Umbilical cord (tissue), 2 donors: ENCODE measurements around the gene ACTBL2. TPM values are rescaled to one million over a fixed set of nuclear protein-coding genes. Genes with fewer than 3 reads are reported as not detected.
A peak's percentile ranks its signal among the peaks of the same experiment; 100 is the strongest.

ENCODE experiments used
- DNase-seq: peaks from one replicate; pipeline ENCODE4 v3.0.0-alpha.2; 2015; ENCODE audit warnings: low spot score
- total RNA-seq: library from RNA; depleted of rRNA; stranded (reverse); fragments of >200 nt; gene quantifications from one replicate; pipeline ENCODE4 v1.2.3, GENCODE V29; 2014; ENCODE audit warnings: low replicate concordance; ENCODE audit not compliant: insufficient read depth

The ACTBL2 gene
- total RNA-seq, 1 donor from 2014 or later, result 3.1 TPM

- DNase-seq, result peak; percentile 35
These were observed 31.4 kb downstream of the ACTBL2 start for GRCh38 chr5:57450991-57451876.

DNA sequence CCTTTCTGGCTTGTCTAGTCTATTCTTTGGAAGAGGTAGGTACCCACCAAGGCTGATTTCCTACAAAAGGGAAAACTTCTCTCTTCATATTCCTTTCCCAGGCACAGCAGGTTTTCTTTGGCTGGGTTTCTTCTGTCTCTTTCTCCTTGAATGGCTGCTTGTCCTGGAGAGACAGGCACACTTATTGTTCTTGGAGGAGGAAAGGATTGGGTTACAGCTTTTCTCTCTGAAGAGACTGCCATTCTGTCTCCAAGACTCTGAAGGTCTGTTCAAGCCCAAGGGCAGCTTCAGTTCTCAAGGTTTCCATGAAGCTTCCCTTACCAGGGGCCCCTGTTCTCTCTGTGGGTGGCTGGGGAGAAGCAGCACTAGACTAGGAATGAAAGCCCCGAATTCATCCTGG is 33.9 kb downstream of the ACTBL2 start:
- no peak for DNase-seq

- DNase-seq, result no peak
These were observed 34.3 kb downstream of the ACTBL2 start for GRCh38 chr5:57448287-57448686.

DNA sequence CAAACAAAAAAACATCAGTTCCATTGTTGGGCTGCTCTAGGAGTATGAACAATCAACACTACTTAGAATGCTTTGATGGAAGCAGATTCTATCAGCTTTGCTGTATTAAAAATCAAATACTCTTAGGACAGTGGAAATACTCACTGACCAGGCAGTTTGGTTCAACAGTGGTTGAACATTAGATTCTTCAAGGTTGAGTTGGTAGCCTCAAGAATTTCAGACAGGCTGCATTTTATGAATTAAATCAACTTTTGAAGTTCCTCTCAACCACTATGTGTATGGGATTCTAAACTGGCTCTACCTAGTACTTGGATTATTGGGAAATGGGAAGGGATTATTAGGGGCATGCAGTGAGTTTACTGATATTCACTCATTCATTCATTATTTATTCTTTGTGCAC is 35.0 kb downstream of the ACTBL2 start:
- no peak for DNase-seq

- DNase-seq, result no peak
These were observed 35.6 kb downstream of the ACTBL2 start for GRCh38 chr5:57446966-57447365.

- no peak for DNase-seq
These were observed 36.9 kb downstream of the ACTBL2 start for GRCh38 chr5:57445705-57446037.

DNA sequence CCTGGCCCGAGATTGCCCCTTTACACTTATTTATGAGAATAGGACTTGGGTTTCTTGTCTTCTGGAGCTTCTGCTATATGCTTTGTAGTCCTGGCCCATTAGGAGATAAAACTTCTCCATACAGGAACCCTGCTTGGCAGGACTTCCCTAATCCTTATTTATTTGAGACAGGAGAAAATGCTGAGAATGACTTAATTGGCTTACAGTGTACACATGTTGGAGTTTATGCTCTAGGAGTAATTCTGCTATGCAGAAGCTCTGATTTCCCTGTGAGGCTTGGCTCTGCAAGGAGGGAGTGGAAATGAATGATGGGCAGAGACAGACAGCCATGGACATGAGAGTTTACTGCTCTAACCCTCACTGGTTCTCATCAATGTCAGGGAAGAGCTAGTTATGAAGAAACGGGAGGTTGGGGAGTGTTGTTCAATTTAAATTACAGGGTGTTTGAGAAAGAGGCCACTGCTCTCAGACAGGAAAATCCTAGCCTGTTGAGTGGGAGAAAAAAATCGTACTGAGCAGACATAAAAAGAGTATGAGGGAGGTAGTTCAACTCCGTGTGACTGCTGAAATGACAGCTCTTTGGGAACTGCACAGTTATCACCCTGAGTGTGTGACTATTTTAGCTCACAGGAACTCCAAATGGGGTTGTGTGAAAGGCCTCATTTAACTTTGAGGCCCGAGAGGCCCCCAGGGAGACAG is 37.5 kb downstream of the ACTBL2 start:
- peak; percentile 82 for DNase-seq

GRCh38 chr5:57442080-57442839 is 40.4 kb downstream of the ACTBL2 start:
- DNase-seq, result no peak

DNA sequence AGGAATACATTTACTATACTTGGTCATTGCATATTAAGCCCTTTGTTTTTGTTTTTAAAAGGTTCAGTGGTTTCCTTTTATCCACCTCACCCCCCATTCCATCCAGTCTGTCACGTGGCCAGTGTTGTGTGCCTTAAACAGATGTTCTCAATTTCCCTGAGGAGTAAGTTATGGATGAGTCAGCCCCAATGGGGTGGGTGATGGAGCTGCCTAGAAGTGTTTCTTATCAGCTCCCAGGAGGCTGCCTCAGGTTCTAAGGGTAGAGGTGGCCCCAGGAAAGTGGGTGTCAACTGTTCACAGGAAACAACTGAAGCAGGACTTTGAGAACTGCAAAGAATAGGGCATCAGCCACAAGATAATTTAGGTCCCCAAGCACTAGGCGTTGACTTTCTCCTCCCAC is 41.1 kb downstream of the ACTBL2 start:
- DNase-seq, result peak; percentile 42

DNA sequence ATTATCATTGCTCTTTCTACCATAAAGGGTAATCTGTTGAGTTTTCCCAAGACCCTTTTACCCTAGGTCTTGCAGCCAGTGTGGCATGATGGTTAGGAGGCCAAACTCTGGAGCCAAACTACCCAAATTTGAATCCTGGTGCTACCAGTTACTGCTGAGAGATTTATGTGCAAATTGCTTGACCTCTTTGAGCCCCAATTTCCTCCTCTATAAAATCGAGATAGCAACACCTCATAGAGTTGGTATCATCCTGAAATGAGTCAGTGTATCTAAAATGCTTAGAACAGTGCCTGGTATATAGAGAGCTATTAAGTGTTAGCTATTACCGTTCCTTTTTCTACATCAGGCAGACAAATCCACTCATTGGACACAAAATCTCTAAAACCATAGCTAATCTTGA is 43.0 kb downstream of the ACTBL2 start:
- DNase-seq, result no peak

DNA sequence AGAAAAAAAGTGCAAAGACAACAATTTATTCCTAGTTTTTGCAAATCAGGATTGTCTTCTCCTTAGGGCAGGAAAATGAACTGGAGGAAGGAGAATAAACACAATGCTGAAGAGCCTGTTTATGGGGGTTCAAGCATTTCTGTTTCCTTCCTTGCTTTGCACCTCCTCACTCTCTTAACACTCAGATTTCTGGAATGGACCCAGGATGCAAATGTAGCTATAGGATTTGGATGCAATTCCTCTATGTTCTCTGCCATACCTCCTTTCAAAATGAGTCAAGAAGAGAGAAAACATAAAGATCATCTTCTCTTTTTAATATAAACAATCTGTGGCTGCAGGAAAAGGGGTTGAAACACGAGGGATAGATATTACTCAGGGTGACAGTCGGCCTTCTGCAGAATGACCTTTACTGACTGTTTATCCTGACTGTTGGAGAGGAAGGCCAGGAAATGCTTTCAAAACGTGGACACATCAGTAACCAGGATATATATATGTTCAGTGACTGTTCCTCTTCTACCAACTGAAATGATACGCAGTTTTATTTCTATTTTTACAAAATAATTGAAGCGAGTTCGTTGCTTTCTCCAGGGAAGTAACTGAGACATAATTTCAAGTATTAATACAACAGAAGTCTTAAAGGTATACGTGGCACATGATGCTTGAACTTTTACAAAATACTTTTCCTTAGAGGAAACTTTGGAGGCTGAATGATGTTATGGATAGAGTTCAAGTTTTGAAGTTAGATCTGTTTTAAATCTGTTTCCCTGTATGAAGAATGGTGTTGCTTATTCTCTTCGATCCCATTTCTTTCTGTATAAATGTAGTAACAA is 44.4 kb downstream of the ACTBL2 start:
- no peak for DNase-seq

DNA sequence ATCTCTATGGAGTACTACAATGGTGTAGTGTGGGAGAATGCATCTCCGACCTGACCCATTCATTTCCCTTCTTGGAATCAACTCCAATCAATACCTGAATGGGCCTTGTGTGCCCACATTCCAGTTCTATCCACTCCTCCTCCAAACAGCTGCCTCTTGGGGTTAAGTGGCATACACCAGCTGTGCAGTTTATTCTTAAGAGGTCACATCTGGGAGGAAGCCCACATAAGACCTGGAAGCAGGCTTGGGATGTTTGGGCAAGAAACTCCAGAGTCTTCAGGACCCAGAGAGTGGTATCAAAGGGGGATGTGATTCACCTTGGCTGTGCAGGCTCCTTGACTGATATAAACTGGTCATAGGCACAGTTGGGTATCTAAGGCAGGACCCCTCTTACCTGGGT is 46.0 kb downstream of the ACTBL2 start:
- no peak for DNase-seq

- DNase-seq, result peak; percentile 24
These were observed 46.9 kb downstream of the ACTBL2 start for GRCh38 chr5:57435701-57436134.

- no peak for DNase-seq
These were observed 47.9 kb downstream of the ACTBL2 start for GRCh38 chr5:57434683-57435082.

GRCh38 chr5:57434227-57434640 is 48.4 kb downstream of the ACTBL2 start:
- DNase-seq, result no peak

DNA sequence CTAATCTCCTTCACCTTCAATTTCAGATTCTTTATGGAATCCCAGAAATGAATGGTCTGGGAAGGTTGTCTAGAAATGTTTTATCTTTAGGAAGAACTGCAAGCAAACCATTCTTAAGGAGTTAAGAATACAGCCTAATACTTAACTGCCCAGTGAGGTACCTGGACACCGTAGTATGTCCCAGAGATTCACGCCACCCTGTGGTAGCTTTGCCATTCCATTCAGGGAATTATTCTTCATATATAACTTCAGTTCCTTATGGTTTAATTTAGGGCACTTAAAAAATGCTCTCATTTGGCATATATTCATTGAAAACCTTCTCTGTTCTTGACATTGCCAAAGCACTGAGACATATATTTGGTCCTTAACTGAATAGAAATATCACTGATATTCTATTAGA is 49.7 kb downstream of the ACTBL2 start:
- DNase-seq, result no peak

DNA sequence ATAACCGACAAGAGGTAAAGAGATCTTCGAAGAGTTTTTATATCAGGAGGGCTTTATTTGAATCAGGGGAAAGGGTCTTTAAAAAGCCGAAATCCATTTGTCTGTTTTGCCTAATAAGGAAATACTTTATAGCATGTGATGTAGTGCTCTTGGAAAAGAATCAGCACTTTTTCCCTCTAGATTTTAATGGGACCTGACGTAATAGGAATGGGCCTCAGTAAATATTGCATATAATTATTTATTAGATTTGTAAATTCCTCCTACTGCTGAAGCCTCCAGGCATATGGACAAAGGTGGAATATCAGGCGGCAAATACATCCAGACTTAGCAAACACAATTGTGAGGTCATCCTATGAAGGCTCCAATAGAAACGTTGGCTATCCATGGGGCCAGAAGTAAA is 50.9 kb downstream of the ACTBL2 start:
- no peak for DNase-seq
